ENCODE measurements around the gene PIBF1. TPM values are rescaled to one million over a fixed set of nuclear protein-coding genes. Genes with fewer than 3 reads are reported as not detected.
A peak's percentile ranks its signal among the peaks of the same experiment; 100 is the strongest.

The PIBF1 gene
- total and polyA plus RNA-seq, 10 of the 15 experiments (the other 5 are each of a cell fraction or from before 2014, with no cell fraction given): 6.4 to 24.5 (median 11.1) TPM

- TF ChIP-seq KDM1A (IDR thresholded peaks at IDR 0.05; ENCODE audit: borderline replicate concordance) (no peak), CHD4 (IDR thresholded peaks at IDR 0.05) (no peak), ZBTB33 (IDR thresholded peaks at IDR 0.05) (no peak), SRF (IDR thresholded peaks at IDR 0.05; ENCODE audit: low read depth in 2 of 2, low read length in 2 of 2) (no peak), IKZF1 (conservative IDR thresholded peaks at IDR 0.05) (peak; percentile 79), NFXL1 (IDR thresholded peaks at IDR 0.05; ENCODE audit: borderline replicate concordance) (no peak), E2F4 (IDR thresholded peaks at IDR 0.05; ENCODE audit: low read depth, low read length) (0 out of 2 replicates have a peak, but pooled peaks have one; percentile 43), HDGF (IDR thresholded peaks at IDR 0.05) (peak; percentile 82), SMC3 (IDR thresholded peaks at IDR 0.05; ENCODE audit: borderline replicate concordance, low read length) (no peak), MXI1 (IDR thresholded peaks at IDR 0.05; ENCODE audit: low read depth, low read length) (peak; percentile 88), SUZ12 (IDR thresholded peaks at IDR 0.05; ENCODE audit: unreplicated experiment) (no peak)
- TF ChIP-seq, protein P1, sequence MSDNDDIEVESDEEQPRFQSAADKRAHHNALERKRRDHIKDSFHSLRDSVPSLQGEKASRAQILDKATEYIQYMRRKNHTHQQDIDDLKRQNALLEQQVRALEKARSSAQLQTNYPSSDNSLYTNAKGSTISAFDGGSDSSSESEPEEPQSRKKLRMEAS (IDR thresholded peaks at IDR 0.05; ENCODE audit: low read depth, low read length): peak; percentile 11
- TF ChIP-seq, protein P2, sequence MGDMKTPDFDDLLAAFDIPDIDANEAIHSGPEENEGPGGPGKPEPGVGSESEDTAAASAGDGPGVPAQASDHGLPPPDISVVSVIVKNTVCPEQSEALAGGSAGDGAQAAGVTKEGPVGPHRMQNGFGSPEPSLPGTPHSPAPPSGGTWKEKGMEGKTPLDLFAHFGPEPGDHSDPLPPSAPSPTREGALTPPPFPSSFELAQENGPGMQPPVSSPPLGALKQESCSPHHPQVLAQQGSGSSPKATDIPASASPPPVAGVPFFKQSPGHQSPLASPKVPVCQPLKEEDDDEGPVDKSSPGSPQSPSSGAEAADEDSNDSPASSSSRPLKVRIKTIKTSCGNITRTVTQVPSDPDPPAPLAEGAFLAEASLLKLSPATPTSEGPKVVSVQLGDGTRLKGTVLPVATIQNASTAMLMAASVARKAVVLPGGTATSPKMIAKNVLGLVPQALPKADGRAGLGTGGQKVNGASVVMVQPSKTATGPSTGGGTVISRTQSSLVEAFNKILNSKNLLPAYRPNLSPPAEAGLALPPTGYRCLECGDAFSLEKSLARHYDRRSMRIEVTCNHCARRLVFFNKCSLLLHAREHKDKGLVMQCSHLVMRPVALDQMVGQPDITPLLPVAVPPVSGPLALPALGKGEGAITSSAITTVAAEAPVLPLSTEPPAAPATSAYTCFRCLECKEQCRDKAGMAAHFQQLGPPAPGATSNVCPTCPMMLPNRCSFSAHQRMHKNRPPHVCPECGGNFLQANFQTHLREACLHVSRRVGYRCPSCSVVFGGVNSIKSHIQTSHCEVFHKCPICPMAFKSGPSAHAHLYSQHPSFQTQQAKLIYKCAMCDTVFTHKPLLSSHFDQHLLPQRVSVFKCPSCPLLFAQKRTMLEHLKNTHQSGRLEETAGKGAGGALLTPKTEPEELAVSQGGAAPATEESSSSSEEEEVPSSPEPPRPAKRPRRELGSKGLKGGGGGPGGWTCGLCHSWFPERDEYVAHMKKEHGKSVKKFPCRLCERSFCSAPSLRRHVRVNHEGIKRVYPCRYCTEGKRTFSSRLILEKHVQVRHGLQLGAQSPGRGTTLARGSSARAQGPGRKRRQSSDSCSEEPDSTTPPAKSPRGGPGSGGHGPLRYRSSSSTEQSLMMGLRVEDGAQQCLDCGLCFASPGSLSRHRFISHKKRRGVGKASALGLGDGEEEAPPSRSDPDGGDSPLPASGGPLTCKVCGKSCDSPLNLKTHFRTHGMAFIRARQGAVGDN (IDR thresholded peaks at IDR 0.05): peak; percentile 70
- TF ChIP-seq, protein P3, sequence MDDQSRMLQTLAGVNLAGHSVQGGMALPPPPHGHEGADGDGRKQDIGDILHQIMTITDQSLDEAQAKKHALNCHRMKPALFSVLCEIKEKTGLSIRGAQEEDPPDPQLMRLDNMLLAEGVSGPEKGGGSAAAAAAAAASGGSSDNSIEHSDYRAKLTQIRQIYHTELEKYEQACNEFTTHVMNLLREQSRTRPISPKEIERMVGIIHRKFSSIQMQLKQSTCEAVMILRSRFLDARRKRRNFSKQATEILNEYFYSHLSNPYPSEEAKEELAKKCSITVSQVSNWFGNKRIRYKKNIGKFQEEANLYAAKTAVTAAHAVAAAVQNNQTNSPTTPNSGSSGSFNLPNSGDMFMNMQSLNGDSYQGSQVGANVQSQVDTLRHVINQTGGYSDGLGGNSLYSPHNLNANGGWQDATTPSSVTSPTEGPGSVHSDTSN (IDR thresholded peaks at IDR 0.05; ENCODE audit: insufficient replicate concordance, low read depth, low read length): no peak
These were observed at the start of gene PIBF1, which contains the start of gene DIS3 (continued) for GRCh38 chr13:72781451-72782439.

Data from GM12878 (cell line).